Progenitor cell of endocrine pancreas (in vitro differentiated cells): ENCODE measurements around the gene USH1C. TPM values are rescaled to one million over a fixed set of nuclear protein-coding genes. Genes with fewer than 3 reads are reported as not detected.

Experiments
- DNase-seq: peaks from one replicate; pipeline ENCODE4 v3.0.0; 2021; ENCODE audit warnings: low spot score; ENCODE audit not compliant: unreplicated experiment
- H3K27ac Mint-ChIP-seq: 2 replicates; pipeline ENCODE4 v1.8.0; 2021; ENCODE audit warnings: mild to moderate bottlenecking, moderate library complexity, mixed read lengths
- H3K27me3 Mint-ChIP-seq: 2 replicates; pipeline ENCODE4 v1.8.0; 2021; ENCODE audit warnings: mixed read lengths
- H3K36me3 Mint-ChIP-seq: 2 replicates; pipeline ENCODE4 v1.8.0; 2022; ENCODE audit warnings: mixed read lengths; ENCODE audit not compliant: insufficient read depth
- H3K4me1 Mint-ChIP-seq: 2 replicates; pipeline ENCODE4 v1.8.0; 2021; ENCODE audit warnings: low read depth, mixed read lengths
- H3K4me3 Mint-ChIP-seq: 2 replicates; pipeline ENCODE4 v1.8.0; 2021; ENCODE audit warnings: low read depth, mild to moderate bottlenecking, moderate library complexity, mixed read lengths
- H3K9me3 Mint-ChIP-seq: 2 replicates; pipeline ENCODE4 v1.8.0; 2021; ENCODE audit warnings: low read depth, mixed read lengths
- CTCF ChIP-seq: fragments of 200-600 bp; sonication (generic); IDR thresholded peaks from one replicate; pipeline ENCODE4 v1.5.0; 2021; ENCODE audit warnings: antibody characterized with exemption, mild to moderate bottlenecking; ENCODE audit not compliant: unreplicated experiment
- total RNA-seq: library from RNA; stranded (reverse); gene quantifications from 2 replicates; pipeline ENCODE4 v1.2.1, GENCODE V29; 2021

Gene USH1C
- total RNA-seq, 1 donor from 2014 or later: 15.8 TPM

GRCh38 chr11:17547051-17547577 lies 2.9 kb upstream of the USH1C start, which contains the start of gene OTOG:
Gene OTOG, plus strand, starts transcription at chr11:17547259. Its CDS starts 114 bp downstream, at chr11:17547373.
- Mint-ChIP-seq H3K9me3 (no peaks in the 10 kb centered on the region), H3K4me3 (peak within 1 kb of the TSS; percentile 40), H3K36me3 (peaks cover 1% of the 10 kb centered on the region), H3K27me3 (peaks cover 49% of the 10 kb centered on the region), H3K4me1 (peaks cover 17% of the 10 kb centered on the region), H3K27ac (no peak within 1 kb of the TSS)
- TF ChIP-seq CTCF: no peak
- DNase-seq: no peak

- Mint-ChIP-seq H3K27me3 (peaks cover 47% of the 10 kb centered on the region), H3K9me3 (no peaks in the 10 kb centered on the region), H3K27ac (no peak overlapping the region), H3K4me1 (peaks cover 24% of the 10 kb centered on the region), H3K36me3 (peaks cover 1% of the 10 kb centered on the region), H3K4me3 (no peak overlapping the region)
- TF ChIP-seq CTCF: no peak
- DNase-seq: no peak
Measured at GRCh38 chr11:17546240-17546639, 2.0 kb upstream of the USH1C start.

- TF ChIP-seq CTCF: no peak
- H3K36me3 Mint-ChIP-seq: peaks cover 1% of the 10 kb centered on the region
- no peak overlapping the region for H3K27ac Mint-ChIP-seq
- peaks cover 31% of the 10 kb centered on the region for H3K4me1 Mint-ChIP-seq
- no peaks in the 10 kb centered on the region for H3K9me3 Mint-ChIP-seq
- peaks cover 51% of the 10 kb centered on the region for H3K27me3 Mint-ChIP-seq
- H3K4me3 Mint-ChIP-seq: peak overlapping the region; percentile 69
- no peak for DNase-seq
Measured at GRCh38 chr11:17543574-17544180, 539 bp downstream of the USH1C start.

- peaks cover 1% of the 10 kb centered on the region for H3K36me3 Mint-ChIP-seq
- peak overlapping the region; percentile 69 for H3K4me3 Mint-ChIP-seq
- TF ChIP-seq CTCF: no peak
- H3K27ac Mint-ChIP-seq: no peak overlapping the region
- H3K4me1 Mint-ChIP-seq: peaks cover 31% of the 10 kb centered on the region
- DNase-seq: no peak
- no peaks in the 10 kb centered on the region for H3K9me3 Mint-ChIP-seq
- peaks cover 54% of the 10 kb centered on the region for H3K27me3 Mint-ChIP-seq
Measured at GRCh38 chr11:17543041-17543440, 1.2 kb downstream of the USH1C start.

GRCh38 chr11:17542249-17542648 lies 2.0 kb downstream of the USH1C start:
- TF ChIP-seq CTCF: no peak
- H3K4me1 Mint-ChIP-seq: peaks cover 27% of the 10 kb centered on the region
- H3K4me3 Mint-ChIP-seq: peak overlapping the region; percentile 69
- peak overlapping the region; percentile 82 for H3K27ac Mint-ChIP-seq
- H3K27me3 Mint-ChIP-seq: peaks cover 54% of the 10 kb centered on the region
- peaks cover 1% of the 10 kb centered on the region for H3K36me3 Mint-ChIP-seq
- DNase-seq: no peak
- H3K9me3 Mint-ChIP-seq: no peaks in the 10 kb centered on the region
